Neutrophil (primary cell): Measurements from ENCODE around the gene GBX2.

ENCODE experiments used
- H3K27ac ChIP-seq: fragments of 200-600 bp; sonication (generic); 2 replicates; pipeline ENCODE4 v1.5.1; 2016; ENCODE audit warnings: mild to moderate bottlenecking, moderate library complexity
- H3K27me3 ChIP-seq: fragments of 200-600 bp; sonication (generic); 2 replicates; pipeline ENCODE4 v1.6.0; 2016; ENCODE audit warnings: mild to moderate bottlenecking
- H3K36me3 ChIP-seq: fragments of 200-600 bp; sonication (generic); 2 replicates; pipeline ENCODE4 v1.5.1; 2017
- H3K4me1 ChIP-seq, 2 experiments: fragments of 200-600 bp in 1 of 2; sonication (generic) in 1 of 2; 1 replicate in 1 of 2; 2 replicates in 1 of 2; pipeline versions ENCODE4 v1.5.1 to v1.6.1; 2013 to 2016; ENCODE audit warnings: low read depth in 1 of 2, low read length in 1 of 2, mild to moderate bottlenecking in 1 of 2, moderate library complexity in 1 of 2; ENCODE audit not compliant: control insufficient read depth in 1 of 2, insufficient read depth in 1 of 2
- H3K4me3 ChIP-seq, 2 experiments: fragments of 200-600 bp in 1 of 2; sonication (generic) in 1 of 2; 1 replicate in 1 of 2; 2 replicates in 1 of 2; pipeline ENCODE4 v1.5.1; 2013 to 2016; ENCODE audit warnings: low read depth in 1 of 2, low read length in 1 of 2, mild to moderate bottlenecking in 1 of 2, moderate library complexity in 1 of 2
- H3K9me3 ChIP-seq: fragments of 200-600 bp; sonication (generic); 2 replicates; pipeline ENCODE4 v1.5.1; 2016
- TF ChIP-seq, protein P1 (sequence below): fragments of 200-600 bp; sonication (generic); IDR thresholded peaks from 2 replicates; pipeline ENCODE4 v1.5.1; 2016; ENCODE audit warnings: antibody characterized with exemption

The GBX2 gene

DNA sequence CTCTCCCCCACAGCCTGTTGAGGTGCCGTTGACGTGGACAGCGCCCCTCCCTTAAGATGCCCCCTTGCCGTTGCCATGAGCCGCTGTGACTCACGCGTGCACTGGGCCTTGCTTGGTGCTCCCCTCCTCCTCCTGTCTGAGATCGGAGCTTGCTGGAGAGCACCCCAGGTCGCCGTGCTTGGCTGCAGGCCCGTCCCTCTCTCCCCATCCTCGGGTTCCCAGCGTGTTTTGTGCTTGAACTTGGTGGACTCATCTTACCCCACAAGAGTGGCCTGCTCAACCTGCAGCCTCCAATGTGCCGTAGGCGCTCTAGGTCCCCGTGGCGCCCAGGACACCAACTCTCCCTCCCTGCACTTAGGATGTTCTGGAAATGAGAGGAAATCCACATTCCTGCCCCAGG, 39.9 kb downstream of the GBX2 start:
- TF ChIP-seq, protein P1, sequence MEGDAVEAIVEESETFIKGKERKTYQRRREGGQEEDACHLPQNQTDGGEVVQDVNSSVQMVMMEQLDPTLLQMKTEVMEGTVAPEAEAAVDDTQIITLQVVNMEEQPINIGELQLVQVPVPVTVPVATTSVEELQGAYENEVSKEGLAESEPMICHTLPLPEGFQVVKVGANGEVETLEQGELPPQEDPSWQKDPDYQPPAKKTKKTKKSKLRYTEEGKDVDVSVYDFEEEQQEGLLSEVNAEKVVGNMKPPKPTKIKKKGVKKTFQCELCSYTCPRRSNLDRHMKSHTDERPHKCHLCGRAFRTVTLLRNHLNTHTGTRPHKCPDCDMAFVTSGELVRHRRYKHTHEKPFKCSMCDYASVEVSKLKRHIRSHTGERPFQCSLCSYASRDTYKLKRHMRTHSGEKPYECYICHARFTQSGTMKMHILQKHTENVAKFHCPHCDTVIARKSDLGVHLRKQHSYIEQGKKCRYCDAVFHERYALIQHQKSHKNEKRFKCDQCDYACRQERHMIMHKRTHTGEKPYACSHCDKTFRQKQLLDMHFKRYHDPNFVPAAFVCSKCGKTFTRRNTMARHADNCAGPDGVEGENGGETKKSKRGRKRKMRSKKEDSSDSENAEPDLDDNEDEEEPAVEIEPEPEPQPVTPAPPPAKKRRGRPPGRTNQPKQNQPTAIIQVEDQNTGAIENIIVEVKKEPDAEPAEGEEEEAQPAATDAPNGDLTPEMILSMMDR, result no peak
- H3K27ac ChIP-seq, result no peak overlapping the region
- no peaks in the 10 kb centered on the region for H3K9me3 ChIP-seq
- no peaks in the 10 kb centered on the region for H3K27me3 ChIP-seq
- no peaks in the 10 kb centered on the region for H3K4me1 ChIP-seq
- H3K36me3 ChIP-seq, result no peaks in the 10 kb centered on the region
- H3K4me3 ChIP-seq, result no peak overlapping the region

DNA sequence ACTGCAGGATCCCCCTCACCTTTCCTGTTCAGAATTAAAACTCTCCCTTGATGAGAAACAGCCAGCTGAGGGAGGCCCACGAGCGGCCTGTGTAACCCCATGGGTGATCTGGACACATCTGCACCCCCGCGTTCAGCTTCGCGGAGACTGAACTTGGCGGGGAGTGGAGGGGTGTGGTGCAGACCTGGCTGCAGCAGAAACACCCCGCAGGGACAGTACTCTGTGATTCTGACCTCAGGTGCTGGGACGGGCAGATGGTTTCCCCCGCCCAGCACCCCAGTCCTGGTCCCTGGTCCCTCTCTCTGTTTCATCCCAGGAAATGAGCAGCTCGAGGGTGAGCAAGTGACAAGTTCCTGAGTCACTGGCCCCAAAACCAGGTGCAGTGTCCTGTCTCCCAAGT, 41.2 kb downstream of the GBX2 start:
- Histone ChIP-seq H3K9me3 (no peaks in the 10 kb centered on the region), H3K36me3 (no peaks in the 10 kb centered on the region), H3K27ac (no peak overlapping the region), H3K27me3 (no peaks in the 10 kb centered on the region), H3K4me3 (no peak overlapping the region), H3K4me1 (no peaks in the 10 kb centered on the region)
- TF ChIP-seq, protein P1, result no peak

DNA sequence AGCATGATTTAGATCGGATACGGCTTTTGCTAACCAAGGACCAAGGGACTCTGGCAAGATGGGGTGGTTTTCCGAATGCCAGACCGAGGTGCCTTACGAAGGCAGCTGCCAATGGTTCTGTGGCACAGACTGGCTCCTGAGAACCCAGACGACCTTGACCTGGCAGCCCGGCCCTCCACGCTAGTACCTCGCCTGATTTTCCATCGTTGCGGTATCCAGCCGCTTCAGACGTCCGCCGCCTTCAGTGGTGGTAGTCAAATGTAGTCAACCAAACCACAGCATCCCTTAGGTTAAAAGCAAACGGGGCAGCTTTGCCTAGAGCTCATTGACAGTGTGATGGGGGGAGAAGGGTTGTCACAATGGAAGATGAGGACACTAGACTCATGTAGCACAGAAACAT, 42.6 kb downstream of the GBX2 start:
- TF ChIP-seq, protein P1, result no peak
- no peaks in the 10 kb centered on the region for H3K36me3 ChIP-seq
- no peak overlapping the region for H3K4me3 ChIP-seq
- peaks cover under 1% of the 10 kb centered on the region for H3K27me3 ChIP-seq
- H3K27ac ChIP-seq, result no peak overlapping the region
- no peaks in the 10 kb centered on the region for H3K4me1 ChIP-seq
- H3K9me3 ChIP-seq, result no peaks in the 10 kb centered on the region

DNA sequence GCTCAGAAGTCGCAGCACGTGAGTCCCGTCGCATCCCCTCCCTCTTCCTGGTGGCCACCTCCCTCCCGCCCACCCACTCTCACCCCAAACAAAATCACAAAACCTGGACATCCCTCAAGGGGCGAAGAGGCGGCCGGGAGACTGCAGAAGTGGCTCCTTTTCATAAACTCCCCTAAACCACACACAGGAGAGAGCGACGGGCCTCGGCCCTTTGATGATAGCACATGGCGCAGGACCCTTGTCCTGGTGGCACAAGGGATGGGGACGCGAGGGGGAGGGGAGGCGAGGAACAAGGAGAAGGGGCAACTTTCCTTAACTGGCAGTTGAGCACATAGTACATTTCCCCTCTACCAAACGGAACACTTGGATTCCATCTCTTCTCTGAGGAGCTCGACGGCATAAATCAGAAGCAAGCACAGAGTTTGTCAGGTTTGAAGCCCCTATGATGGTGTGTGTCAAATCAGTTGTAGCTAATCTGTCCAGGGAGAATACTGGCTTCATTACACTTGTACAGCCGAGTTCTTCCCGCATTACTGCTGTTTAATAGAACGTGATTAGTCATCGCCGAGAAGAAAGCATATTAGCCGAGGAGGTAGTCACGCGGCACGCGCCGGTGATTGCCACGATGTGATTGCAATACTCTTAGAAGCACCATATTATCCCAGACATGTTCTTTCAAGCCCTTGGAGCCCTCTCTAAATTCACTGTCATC, 43.8 kb downstream of the GBX2 start:
- H3K4me3 ChIP-seq, result no peak overlapping the region
- H3K27me3 ChIP-seq, result peaks cover 12% of the 10 kb centered on the region
- no peaks in the 10 kb centered on the region for H3K9me3 ChIP-seq
- no peak overlapping the region for H3K27ac ChIP-seq
- H3K4me1 ChIP-seq, result no peaks in the 10 kb centered on the region
- TF ChIP-seq, protein P1, result no peak
- no peaks in the 10 kb centered on the region for H3K36me3 ChIP-seq

DNA sequence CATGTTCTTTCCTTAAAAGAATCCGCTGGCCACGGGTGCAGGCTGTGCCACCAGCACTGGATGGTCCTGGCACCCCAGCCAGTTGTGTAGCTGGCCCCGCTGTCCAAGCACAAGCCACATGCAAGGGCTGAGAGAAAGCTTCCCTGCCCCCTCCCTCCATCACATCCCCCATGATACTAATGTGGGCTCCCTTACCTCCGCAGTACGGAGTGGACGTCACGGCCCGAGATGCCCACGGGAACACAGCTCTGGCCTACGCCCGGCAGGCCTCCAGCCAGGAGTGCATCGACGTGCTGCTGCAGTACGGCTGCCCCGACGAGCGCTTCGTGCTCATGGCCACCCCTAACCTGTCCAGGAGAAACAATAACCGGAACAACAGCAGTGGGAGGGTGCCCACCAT, 44.5 kb downstream of the GBX2 start:
- Histone ChIP-seq H3K9me3 (no peaks in the 10 kb centered on the region), H3K36me3 (no peaks in the 10 kb centered on the region)

More for the DNA sequence above, 44.5 kb downstream of the GBX2 start:
- Histone ChIP-seq H3K27ac (no peak overlapping the region), H3K27me3 (peaks cover 18% of the 10 kb centered on the region), H3K4me1 (no peaks in the 10 kb centered on the region), H3K4me3 (no peak overlapping the region)
- TF ChIP-seq, protein P1, result no peak
